ENCODE measurements around the gene STIP1.

Gene STIP1

DNA sequence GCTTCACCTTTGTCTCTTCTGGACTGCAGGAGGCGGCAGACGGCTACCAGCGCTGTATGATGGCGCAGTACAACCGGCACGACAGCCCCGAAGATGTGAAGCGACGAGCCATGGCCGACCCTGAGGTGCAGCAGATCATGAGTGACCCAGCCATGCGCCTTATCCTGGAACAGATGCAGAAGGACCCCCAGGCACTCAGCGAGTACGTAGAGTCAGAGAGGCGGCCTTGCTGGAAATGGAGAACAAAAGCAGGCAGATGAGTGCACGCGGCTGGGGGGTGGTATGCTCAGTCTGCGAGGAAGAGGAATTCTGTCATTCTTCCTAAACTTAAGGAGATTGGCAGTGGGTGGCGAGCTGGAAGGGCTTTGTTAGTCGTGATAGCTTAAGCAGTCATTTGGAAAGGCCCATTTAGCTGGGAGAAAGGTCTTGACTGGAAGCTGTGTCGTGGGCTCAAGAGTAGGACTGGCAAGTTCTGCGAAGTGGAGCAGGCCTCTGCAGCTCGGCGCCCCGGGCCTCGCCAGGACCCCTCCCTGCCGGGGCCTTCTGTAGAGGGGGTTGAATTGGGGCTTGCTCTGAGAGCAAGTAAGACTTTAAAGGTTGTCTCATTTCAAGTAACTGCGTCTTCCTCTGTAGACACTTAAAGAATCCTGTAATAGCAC is 17.6 kb downstream of the STIP1 start:
- DNase-seq: no peak

DNA sequence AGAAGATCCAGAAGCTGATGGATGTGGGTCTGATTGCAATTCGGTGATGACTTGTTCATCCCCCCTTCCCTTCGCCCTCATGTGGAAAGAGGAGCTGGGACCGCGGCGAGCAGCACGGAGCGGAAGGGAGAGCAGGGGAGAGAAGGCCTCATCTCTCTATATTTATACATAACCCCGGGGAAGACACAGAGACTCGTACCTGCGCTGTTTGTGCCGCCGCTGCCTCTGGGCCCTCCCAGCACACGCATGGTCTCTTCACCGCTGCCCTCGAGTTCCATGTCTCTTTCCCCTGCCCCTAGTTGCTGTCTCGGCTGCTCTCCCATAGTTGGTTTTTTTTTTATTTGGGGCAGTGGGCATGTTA is 18.1 kb downstream of the STIP1 start:
- DNase-seq: no peak

DNA sequence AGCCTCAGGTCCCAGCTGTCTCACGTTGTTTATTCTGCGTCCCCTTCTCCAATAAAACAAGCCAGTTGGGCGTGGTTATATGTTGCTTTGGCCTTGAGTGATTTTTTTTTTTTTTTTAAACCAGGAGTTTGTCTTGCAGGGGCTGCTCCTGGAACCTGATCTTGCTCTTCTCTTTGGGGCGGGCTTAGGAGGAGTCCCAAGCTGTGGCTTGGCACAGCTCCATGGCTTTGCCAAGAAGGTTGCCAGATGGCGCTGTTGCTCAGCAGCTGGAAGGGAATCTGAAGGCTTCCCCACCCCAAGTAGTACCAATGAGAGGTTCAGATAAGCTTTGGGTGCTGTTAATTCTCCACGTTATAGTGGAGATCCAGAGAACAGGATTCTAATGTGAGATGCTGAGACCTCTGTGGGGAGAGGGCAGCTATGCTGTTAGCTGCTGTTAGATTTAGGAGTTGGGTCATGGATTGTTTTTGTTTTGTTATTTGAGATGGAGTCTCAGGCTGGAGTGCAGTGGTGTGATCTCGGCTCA is 18.6 kb downstream of the STIP1 start:
- DNase-seq: peak; percentile 34

DNA sequence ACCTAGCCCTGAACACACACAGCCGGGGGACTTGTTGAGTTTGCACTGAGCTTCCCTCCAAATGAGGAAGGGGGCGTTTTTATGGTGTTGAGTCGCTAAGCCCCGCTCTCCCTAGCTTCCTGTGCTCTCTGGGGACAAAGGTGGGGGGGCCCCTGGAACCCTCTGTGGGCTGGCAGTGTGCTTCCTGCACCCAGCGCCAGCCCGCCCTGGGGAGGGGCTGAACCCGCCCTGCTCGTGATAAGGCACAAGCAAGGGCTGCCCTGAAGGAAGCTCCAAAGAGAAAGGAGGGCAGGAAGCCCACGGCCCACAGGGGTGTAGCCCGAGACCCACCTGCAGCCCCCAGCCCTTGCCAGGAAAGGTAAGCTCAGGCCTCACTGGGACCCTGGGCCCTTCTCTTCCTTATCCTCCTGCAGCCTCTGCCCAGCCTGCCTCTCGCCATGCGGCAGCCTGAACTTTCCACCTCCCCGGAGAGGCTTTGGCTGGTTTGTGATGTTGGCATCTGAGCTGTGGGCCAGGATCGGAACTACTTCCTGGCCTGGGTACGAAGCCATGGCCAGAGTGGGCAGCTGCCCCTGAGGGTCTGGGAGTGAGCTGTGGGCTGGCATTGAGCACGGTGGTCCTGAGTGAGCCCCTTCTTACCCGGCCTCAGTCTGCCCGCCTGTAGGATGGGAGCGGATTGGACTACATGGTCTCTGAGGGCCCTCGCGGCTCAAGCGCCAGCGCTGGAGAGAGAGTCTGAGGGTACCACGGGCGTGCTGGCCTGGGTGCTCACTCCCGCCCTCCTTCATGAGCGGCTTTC is 20.7 kb downstream of the STIP1 start, which contains the start of gene FERMT3:
Gene FERMT3, plus strand, starts transcription at position 265 of the 799 bp plus-strand sequence. CDS start 644 bp downstream, outside the sequence.
- DNase-seq: peak; percentile 63

DNA sequence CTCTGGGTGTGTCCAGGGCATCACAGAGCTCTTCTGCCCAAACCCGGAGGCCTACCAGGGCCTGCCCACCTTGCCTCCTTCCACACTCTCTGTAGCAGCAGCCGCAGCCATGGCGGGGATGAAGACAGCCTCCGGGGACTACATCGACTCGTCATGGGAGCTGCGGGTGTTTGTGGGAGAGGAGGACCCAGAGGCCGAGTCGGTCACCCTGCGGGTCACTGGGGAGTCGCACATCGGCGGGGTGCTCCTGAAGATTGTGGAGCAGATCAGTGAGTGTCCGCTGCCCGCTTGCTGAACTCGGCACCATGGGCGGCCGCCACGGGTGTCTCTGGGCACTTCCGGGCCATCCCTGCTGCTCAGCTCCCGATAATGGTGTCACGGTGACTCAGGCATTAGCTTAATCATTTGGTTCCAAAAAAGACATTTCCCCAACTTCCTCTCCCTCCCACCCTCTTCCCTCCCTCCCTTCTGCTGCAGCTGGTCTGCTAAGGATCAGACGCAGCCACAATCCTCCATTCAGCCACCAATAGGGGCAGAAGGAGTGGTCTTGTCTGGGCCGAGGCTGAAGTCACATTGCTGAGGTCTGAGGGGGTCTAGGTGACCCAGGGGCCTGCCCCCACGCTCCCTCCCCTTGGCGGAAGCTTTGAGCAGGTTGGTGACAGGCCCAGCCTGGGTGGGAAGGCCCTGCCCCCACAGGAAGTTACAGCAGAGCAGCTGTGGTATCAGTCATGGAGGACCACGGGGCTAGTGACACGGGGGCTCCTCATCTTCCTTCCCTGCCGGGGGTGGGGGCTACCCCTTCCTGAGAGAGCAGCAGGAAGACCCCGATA is 21.5 kb downstream of the STIP1 start:
- DNase-seq: peak; percentile 88

DNA sequence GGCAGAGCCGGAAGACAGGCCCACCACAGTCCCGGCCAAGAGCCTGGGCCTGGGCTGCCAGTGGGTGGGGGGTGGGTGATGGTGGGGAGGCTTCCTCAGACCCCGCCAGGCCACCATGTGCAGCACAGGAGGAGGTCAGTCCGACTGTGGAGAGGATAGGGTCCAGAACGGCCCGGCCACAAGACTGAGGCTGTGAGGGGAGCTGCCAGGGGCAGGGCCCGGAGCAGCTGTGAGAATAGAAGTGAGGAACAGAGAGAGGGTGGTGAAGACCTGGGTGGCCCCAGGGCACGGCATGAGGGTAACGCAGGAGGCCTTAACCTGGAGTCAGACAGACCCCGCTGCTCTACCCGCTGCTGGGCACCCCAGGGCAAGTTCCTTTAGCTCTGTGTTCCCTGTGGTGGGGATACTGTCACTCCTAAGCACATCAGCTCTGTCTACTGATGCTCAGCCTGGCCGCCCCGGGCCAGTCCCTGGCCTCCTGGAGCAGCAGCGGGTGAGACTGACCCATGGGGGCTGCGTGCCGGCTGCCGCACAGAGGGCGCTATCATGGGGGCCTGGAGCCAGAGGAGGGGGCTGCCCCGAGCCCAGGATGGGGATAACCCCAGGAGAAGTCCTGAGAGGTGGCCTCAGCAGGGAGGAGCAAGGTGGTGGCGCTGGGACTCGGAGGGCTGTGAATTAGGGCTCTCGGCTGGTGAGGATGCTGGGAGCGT is 22.3 kb downstream of the STIP1 start:
- no peak for DNase-seq

DNA sequence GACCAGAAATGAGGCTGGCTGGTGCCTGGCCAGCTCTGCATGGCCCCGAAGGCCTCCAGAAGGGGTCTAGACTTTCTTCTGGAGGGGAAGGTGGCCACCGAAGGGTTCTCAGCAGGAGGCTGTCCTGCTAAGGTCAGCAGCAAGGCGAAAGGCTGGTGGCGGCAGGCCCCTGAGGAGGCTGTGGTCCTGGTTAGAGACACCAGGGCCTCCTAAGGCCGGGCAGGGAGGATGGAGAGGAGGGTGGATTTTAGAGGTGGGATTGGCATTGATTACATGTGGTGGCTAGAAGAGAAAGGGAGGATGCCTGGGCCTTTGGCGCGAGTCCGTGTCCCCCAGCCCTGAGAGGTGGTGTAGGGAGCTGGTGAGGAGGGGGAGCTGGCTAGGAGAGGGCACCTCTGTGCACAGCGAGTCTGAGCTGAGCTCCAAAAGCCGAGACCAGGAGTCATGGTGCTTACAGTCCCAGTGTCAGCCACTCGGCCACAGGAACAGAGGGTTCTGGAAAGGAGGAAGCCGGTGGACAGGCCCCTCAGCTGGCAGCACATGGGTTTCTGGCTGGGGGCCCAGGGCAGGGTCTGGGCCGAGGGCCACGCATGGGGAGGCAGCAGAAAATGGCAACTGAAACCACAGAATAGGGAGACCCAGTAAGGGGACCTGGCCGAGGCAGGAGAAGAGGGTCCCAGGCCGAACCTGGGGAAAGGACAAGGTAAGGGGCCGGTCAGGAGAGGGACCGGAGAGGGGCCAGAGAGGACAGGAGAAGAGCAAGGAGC is 23.0 kb downstream of the STIP1 start:
- DNase-seq: no peak

DNA sequence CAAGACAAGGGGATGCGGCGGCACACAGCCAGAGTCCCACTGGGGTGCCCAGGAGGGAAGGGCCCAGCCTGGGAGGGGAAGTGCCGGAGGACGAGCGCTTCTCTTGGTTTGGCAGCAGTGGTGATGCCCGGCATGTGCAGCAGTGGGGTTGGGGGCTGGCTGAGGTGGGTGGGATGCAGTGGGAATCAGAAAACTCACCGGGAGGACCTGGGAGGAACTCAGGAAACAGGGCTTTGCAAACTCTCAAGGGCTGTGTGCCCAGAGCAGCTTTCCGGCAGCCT is 23.5 kb downstream of the STIP1 start:
- DNase-seq: no peak

DNA sequence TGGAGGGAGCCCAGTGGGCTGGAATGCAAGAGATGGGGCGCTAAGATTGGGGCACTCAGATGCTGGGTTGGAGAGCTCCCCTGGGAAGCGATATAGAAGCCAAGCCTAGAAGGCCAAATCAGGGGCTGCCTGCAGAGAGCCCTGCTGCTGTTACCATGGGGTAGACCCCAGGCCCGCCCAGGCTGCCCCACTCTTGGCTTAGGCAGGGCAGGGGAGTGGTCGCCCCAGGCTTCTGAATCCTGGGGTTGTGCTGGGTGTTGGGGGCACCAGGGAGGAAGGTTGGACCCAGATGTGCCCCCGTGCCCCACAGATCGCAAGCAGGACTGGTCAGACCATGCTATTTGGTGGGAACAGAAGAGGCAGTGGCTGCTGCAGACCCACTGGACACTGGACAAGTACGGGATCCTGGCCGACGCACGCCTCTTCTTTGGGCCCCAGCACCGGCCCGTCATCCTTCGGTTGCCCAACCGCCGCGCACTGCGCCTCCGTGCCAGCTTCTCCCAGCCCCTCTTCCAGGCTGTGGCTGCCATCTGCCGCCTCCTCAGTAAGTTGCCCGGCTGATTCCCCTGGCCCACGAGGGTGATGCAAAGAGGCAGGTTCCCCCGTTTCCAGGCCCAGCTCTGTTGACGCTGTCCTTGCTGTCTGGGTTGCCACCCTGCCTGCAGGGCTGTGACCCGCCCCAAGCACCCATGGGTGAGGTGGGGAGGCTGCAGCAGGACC is 24.5 kb downstream of the STIP1 start:
- DNase-seq: no peak

DNA sequence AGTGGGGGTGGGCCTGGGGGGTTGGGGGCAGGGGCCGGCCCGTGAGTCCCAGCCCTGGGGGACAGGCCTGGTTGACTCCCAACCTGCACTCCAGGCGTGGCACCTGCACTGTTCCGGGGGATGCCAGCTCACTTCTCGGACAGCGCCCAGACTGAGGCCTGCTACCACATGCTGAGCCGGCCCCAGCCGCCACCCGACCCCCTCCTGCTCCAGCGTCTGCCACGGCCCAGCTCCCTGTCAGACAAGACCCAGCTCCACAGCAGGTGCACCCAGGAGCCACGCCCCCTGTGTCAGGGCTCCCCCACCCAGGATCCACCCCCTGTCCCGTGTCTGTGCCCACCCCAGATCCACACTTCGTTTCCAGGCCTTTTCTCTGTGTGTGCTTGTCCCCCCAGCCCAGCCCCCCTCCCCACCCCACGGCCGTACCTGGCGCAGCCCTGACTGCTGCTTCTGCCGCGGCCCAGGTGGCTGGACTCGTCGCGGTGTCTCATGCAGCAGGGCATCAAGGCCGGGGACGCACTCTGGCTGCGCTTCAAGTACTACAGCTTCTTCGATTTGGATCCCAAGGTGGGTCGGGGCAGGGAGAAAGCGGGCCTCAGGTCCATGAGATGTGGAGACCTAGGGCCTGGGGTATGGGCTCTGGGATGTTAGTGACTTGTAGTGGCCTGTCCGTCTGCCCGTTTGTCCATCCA is 25.4 kb downstream of the STIP1 start:
- no peak for DNase-seq

DNA sequence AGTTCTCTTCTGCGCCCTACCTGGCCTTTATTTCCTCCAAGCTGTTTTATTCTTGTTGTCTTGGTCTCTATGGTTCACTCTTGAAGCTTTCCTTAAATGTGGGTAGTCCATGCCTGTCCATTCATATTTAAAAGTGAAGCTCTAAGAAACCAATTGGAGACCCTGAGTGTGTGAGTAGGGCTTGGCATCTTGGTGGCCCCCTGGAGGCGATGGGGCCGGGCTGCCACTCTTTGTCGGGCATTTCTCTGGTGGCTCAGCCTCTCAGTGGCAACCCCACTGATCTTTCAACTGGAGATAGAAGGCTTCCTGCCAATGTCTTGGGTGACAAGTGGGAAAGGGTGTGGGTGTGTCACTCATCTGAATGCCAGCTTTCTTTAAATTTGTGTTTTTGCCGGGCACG is 30.9 kb downstream of the STIP1 start:
- DNase-seq: no peak

DNA sequence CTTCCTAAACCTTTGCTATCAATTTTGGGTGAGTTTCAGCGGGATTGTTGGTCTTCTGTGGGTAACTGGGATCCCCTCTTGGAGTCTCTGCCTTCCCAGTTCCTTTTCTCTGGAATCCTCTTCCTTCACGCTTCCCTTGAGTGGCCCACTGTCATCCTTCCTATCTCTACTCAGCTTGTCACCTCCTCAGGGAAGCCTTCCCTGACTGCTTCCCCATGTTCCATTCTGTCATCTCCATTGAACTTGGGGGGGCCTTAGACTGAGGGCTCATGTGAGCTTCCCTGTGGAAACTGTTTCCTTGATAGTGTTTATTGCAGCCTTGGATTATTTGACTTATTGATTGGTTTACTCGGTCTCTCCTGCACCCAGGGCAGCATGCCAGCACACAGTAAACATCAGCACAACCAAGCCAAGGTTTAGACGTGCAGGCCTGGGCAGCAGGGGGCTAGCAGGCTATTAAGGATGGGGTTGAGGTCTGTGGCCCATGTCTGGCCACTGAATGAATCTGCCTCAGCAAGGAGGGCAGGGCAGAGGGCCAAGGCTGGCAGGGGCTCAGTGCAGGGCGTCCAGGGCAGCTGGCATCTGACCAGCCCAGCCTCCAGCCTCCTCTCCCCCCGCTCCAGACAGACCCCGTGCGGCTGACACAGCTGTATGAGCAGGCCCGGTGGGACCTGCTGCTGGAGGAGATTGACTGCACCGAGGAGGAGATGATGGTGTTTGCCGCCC is 32.8 kb downstream of the STIP1 start:
- DNase-seq: no peak

DNA sequence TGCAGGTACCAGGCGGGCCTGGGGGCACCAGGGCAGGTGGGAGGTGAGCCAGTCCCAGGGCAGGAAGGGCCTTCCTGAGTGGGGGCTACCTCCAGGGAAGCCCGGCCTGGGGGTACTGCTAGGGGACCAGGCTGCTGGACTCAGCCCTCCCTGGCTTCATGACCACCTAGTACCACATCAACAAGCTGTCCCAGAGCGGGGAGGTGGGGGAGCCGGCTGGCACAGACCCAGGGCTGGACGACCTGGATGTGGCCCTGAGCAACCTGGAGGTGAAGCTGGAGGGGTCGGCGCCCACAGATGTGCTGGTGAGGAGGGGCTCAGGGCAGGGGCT is 33.3 kb downstream of the STIP1 start:
- no peak for DNase-seq

DNA sequence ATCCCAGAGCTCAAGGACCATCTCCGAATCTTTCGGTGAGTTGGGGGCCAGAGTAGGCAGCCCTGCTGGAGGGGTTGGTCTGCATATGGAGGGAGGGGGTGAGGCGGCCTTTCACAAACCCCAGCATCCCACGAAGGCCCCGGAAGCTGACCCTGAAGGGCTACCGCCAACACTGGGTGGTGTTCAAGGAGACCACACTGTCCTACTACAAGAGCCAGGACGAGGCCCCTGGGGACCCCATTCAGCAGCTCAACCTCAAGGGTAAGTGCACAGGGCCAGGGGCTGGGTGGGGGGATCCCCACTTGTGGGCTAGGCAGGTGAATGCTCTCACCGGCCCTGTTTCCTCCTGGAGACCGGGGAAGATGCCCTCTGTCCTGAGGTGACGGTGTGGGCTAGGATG is 33.8 kb downstream of the STIP1 start:
- no peak for DNase-seq

DNA sequence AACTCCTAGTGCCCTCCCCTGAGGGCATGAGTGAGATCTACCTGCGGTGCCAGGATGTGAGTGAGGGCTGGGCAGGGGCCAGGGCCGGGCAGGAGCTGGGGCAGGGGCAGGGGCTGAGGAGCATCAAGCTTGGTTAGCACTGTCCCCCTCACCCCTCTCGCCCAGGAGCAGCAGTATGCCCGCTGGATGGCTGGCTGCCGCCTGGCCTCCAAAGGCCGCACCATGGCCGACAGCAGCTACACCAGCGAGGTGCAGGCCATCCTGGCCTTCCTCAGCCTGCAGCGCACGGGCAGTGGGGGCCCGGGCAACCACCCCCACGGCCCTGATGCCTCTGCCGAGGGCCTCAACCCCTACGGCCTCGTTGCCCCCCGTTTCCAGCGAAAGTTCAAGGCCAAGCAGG is 34.3 kb downstream of the STIP1 start:
- no peak for DNase-seq

DNA sequence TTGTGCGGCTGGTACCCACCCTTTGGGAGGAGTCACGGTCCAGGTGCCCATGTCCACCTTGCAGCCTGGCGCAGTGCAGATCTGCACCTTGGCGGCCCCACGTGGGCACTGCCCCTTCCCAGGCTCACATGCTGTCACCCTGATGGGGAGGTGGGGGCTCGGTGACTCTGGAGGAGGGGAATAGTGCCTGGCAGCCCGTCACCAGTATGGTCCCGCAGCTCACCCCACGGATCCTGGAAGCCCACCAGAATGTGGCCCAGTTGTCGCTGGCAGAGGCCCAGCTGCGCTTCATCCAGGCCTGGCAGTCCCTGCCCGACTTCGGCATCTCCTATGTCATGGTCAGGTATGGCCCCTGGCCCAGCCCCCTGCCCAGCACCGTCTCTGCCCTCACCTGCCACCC is 34.8 kb downstream of the STIP1 start:
- no peak for DNase-seq

DNA sequence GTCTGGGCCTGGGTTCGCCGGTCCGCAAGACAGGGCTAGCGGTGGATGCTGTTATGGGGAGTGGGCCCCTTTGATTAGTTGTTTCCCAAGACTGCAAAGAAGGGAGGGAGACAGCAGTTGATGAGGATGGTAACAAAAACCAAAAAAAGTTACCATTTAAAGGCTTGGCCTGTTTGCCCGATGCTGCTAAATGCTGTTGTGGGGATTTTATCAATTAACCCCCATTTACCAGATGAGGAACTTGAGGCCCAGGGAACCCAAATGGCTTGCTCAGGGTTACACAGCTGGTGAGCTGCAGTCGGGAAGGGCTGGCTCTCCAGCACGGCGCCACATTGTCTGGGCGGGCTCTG is 36.7 kb downstream of the STIP1 start:
- no peak for DNase-seq

DNA sequence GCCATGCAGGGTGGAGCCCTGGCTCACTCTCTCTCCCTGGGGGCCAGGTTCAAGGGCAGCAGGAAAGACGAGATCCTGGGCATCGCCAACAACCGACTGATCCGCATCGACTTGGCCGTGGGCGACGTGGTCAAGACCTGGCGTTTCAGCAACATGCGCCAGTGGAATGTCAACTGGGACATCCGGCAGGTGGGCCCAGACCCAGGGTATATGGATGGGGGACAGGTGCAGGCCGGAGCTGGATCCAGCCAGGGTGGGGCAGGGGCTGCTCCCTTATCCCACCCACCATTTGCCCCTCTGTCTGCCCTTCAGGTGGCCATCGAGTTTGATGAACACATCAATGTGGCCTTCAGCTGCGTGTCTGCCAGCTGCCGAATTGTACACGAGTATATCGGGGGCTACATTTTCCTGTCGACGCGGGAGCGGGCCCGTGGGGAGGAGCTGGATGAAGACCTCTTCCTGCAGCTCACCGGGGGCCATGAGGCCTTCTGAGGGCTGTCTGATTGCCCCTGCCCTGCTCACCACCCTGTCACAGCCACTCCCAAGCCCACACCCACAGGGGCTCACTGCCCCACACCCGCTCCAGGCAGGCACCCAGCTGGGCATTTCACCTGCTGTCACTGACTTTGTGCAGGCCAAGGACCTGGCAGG is 37.2 kb downstream of the STIP1 start:
- no peak for DNase-seq

DNA sequence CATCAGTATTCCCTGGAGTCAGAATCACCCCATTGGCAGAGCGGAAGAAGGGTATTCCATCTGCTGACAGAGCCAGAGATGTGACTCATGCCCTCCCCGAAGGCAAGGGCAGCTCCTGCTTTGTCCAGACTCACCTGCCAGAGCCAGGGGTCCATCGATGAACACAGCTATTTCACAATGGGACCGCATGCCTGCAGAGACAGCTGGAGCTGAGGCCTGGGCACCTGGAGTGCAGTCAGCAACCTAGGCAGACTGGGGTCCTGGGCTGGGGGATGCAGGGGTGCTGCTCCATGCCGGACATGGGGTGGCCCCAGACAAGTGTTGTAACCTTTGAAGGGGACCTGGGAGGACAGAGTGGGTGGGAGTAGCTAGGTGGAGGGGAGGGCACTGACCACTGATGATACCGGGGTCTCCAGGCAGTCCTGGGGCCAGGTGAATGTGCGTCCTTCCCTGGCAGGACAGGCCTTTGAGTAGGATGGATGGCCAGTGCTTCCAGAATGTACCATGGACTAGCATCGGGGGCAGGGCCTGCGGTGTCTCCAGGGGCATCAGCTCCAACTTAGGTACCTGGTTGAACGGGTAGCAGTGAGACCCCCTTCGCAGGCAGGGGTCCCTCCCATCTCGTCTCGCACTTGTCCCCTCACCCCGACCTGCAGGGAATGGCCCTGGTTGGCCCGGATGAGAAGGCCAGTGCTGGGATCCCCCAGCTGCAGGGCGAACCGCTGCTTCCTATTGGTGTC is 38.4 kb downstream of the STIP1 start:
- no peak for DNase-seq

All from NK-92 treated with Interleukin-12 subunit alpha and Interleukin-12 subunit beta, amount 100 ng/mL, for 24 hours (cell line).